ENCODE data around the gene CORT.

GRCh38 chr1:10490286-10490970, 40.6 kb downstream of the CORT start:
- TF ChIP-seq CTCF (conservative IDR thresholded peaks at IDR 0.05) (no peak), EZH2 (IDR thresholded peaks at IDR 0.05; ENCODE audit: low read depth) (no peak)

Data from PC-9 (cell line).